Measurements from ENCODE around the gene MUC12. TPM values are rescaled to one million over a fixed set of nuclear protein-coding genes. Genes with fewer than 3 reads are reported as not detected.
A peak's percentile ranks its signal among the peaks of the same experiment; 100 is the strongest.
"Not testable (repeated sequence)": the region's sequence is repeated elsewhere in the genome, so short reads cannot be mapped to it uniquely, and the experiment has no call there.

MUC12 gene
- total and polyA plus RNA-seq, 2 donors from 2014 or later: 3.8 TPM; not detected in 1

DNA sequence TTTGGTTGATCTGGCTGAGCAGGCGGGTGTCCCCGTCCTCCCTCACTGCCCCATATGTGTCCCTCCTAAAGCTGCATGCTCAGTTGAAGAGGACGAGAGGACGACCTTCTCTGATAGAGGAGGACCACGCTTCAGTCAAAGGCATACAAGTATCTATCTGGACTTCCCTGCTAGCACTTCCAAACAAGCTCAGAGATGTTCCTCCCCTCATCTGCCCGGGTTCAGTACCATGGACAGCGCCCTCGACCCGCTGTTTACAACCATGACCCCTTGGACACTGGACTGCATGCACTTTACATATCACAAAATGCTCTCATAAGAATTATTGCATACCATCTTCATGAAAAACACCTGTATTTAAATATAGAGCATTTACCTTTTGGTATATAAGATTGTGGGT is 89.0 kb downstream of the MUC12 start:
- FAIRE-seq (no peak), DNase-seq (peak; percentile 76 to 82 (median 80))
- Histone ChIP-seq H3K9me3 (ENCODE audit: control insufficient read depth in 2 of 3, insufficient read depth in 1 of 3, low read length in 3 of 3) (no peaks in the 10 kb centered on the region), H3K36me3 (ENCODE audit: control insufficient read depth in 2 of 3, insufficient read depth in 3 of 3, low read length in 3 of 3) (no peaks in the 10 kb centered on the region), H3K27me3 (ENCODE audit: control insufficient read depth, insufficient read depth, low read length) (peaks cover 2% of the 10 kb centered on the region), H3K27ac (ENCODE audit: low read depth in 2 of 2, low read length in 2 of 2) (no peak overlapping the region), H3K4me1 (ENCODE audit: control insufficient read depth in 2 of 3, insufficient read depth in 2 of 3, low read depth in 1 of 3, low read length in 3 of 3) (no peaks in the 10 kb centered on the region), H3K9ac (ENCODE audit: low read length in 3 of 3) (no peak overlapping the region), H3K4me3 (ENCODE audit: low read length in 3 of 3) (no peak overlapping the region)
- TF ChIP-seq, protein P1, sequence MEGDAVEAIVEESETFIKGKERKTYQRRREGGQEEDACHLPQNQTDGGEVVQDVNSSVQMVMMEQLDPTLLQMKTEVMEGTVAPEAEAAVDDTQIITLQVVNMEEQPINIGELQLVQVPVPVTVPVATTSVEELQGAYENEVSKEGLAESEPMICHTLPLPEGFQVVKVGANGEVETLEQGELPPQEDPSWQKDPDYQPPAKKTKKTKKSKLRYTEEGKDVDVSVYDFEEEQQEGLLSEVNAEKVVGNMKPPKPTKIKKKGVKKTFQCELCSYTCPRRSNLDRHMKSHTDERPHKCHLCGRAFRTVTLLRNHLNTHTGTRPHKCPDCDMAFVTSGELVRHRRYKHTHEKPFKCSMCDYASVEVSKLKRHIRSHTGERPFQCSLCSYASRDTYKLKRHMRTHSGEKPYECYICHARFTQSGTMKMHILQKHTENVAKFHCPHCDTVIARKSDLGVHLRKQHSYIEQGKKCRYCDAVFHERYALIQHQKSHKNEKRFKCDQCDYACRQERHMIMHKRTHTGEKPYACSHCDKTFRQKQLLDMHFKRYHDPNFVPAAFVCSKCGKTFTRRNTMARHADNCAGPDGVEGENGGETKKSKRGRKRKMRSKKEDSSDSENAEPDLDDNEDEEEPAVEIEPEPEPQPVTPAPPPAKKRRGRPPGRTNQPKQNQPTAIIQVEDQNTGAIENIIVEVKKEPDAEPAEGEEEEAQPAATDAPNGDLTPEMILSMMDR (IDR thresholded peaks at IDR 0.05; ENCODE audit: borderline replicate concordance, extremely low read depth, insufficient read depth): no peak
- intact Hi-C loops (cut with DNase I): no loop called here

DNA sequence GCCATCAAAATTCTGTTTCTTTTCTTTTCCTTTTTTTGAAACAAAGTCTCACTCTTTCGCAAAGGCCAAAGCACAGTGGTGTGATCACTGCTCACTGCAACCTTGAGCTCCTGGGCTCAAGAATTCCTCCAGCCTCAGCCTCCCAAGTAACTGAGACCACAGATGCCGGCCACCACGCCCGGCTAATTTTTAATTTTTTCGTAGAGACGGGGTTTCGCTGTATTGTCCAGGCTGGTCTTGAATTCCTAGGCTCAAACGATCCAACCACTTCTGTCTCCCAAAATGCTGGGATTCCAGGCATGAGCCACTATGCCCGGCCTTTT is 90.2 kb downstream of the MUC12 start:
- intact Hi-C loops (cut with DNase I): no loop called here
- Histone ChIP-seq H3K4me1 (ENCODE audit: control insufficient read depth in 2 of 3, insufficient read depth in 2 of 3, low read depth in 1 of 3, low read length in 3 of 3) (no peaks in the 10 kb centered on the region), H3K36me3 (ENCODE audit: control insufficient read depth in 2 of 3, insufficient read depth in 3 of 3, low read length in 3 of 3) (no peaks in the 10 kb centered on the region), H3K27ac (ENCODE audit: low read depth in 2 of 2, low read length in 2 of 2) (no peak overlapping the region), H3K27me3 (ENCODE audit: control insufficient read depth, insufficient read depth, low read length) (peaks cover 2% of the 10 kb centered on the region), H3K9ac (ENCODE audit: low read length in 3 of 3) (no peak overlapping the region), H3K9me3 (ENCODE audit: control insufficient read depth in 2 of 3, insufficient read depth in 1 of 3, low read length in 3 of 3) (no peaks in the 10 kb centered on the region), H3K4me3 (ENCODE audit: low read length in 3 of 3) (no peak overlapping the region)
- no peak for DNase-seq
- no peak for FAIRE-seq
- TF ChIP-seq, protein P1 (IDR thresholded peaks at IDR 0.05; ENCODE audit: borderline replicate concordance, extremely low read depth, insufficient read depth): no peak

DNA sequence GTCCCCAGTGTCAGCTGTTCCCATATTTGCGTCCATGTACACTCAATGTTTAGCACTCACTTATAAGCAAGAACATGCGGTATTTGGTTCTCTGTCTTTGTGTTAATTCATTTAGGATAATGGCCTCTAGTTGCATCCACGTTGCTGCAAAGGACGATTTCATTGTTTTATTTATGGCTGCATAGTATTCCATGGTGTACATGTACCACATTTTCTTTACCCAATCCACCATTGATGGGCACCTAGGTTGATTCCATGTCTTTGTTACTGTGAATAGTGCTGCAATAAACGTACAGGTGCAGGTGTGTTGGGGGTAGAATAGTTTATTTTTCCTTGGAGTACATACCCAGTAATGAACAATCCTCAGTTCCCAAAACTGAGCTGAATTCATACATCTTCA is 91.6 kb downstream of the MUC12 start:
- intact Hi-C loops (cut with DNase I): no loop called here
- H3K4me3 ChIP-seq (ENCODE audit: low read length in 3 of 3): no peak overlapping the region
- H3K36me3 ChIP-seq (ENCODE audit: control insufficient read depth in 2 of 3, insufficient read depth in 3 of 3, low read length in 3 of 3): no peaks in the 10 kb centered on the region
- H3K27me3 ChIP-seq (ENCODE audit: control insufficient read depth, insufficient read depth, low read length): peaks cover 2% of the 10 kb centered on the region
- no peak overlapping the region for H3K9ac ChIP-seq (ENCODE audit: low read length in 3 of 3)
- TF ChIP-seq, protein P1 (IDR thresholded peaks at IDR 0.05; ENCODE audit: borderline replicate concordance, extremely low read depth, insufficient read depth): no peak
- H3K9me3 ChIP-seq (ENCODE audit: control insufficient read depth in 2 of 3, insufficient read depth in 1 of 3, low read length in 3 of 3): no peaks in the 10 kb centered on the region
- H3K4me1 ChIP-seq (ENCODE audit: control insufficient read depth in 2 of 3, insufficient read depth in 2 of 3, low read depth in 1 of 3, low read length in 3 of 3): no peaks in the 10 kb centered on the region
- DNase-seq (no peak), FAIRE-seq (no peak)
- H3K27ac ChIP-seq (ENCODE audit: low read depth in 2 of 2, low read length in 2 of 2): no peak overlapping the region

DNA sequence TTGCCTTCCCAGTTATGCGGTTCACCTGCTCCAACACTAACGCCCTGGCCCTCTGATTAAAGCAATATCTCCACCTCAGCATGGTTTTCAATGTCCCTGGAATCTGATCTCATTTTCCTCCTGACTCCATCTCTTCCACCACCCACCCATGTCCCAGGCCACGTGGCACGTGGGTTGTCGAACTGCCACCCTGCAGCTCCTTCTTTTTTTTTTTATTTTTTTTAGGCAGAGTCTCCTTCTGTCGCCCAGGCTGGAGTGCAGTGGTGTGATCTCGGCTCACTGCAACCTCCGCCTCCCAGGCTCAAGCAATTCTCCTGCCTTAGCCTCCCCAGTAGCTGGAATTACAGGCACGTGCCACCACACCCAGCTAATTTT is 94.8 kb downstream of the MUC12 start:
- intact Hi-C loops (cut with DNase I); DNase-seq; H3K36me3 ChIP-seq (ENCODE audit: control insufficient read depth in 2 of 3, insufficient read depth in 3 of 3, low read length in 3 of 3); H3K9me3 ChIP-seq (ENCODE audit: control insufficient read depth in 2 of 3, insufficient read depth in 1 of 3, low read length in 3 of 3); H3K4me1 ChIP-seq (ENCODE audit: control insufficient read depth in 2 of 3, insufficient read depth in 2 of 3, low read depth in 1 of 3, low read length in 3 of 3); H3K27me3 ChIP-seq (ENCODE audit: control insufficient read depth, insufficient read depth, low read length); H3K9ac ChIP-seq (ENCODE audit: low read length in 3 of 3); H3K4me3 ChIP-seq (ENCODE audit: low read length in 3 of 3); FAIRE-seq; H3K27ac ChIP-seq (ENCODE audit: low read depth in 2 of 2, low read length in 2 of 2): not testable (repeated sequence)

DNA sequence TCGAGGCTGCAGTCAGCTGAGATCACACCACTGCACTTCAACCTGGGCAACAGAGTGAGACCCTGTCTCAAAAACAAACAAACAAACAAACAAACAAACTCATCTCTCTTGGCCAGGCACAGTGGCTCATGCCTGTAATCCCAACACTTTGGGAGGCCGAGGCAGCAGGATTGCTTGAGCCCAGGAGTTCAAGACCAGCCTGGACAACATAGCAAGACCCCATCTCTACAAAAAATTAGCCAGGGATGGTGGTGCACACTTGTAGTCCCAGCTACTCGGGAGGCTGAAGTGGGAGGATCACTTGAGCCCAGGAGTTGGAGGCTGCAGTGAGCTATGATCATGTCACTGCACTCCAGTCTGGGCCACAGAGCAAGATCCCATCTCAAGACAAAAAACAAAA is 95.8 kb downstream of the MUC12 start:
- H3K27ac ChIP-seq (ENCODE audit: low read depth in 2 of 2, low read length in 2 of 2); intact Hi-C loops (cut with DNase I); H3K27me3 ChIP-seq (ENCODE audit: control insufficient read depth, insufficient read depth, low read length); H3K9ac ChIP-seq (ENCODE audit: low read length in 3 of 3); H3K9me3 ChIP-seq (ENCODE audit: control insufficient read depth in 2 of 3, insufficient read depth in 1 of 3, low read length in 3 of 3); H3K4me3 ChIP-seq (ENCODE audit: low read length in 3 of 3); H3K36me3 ChIP-seq (ENCODE audit: control insufficient read depth in 2 of 3, insufficient read depth in 3 of 3, low read length in 3 of 3); FAIRE-seq; H3K4me1 ChIP-seq (ENCODE audit: control insufficient read depth in 2 of 3, insufficient read depth in 2 of 3, low read depth in 1 of 3, low read length in 3 of 3): not testable (repeated sequence)
- DNase-seq: peak in 1 of 5 donors; percentile 6

Measured in kidney (tissue), 14 donors.